Activated CD4-positive, alpha-beta T cell treated with anti-CD3 and anti-CD28 coated beads for 36 hours (primary cell): ENCODE measurements around the gene PPFIA3. TPM values are rescaled to one million over a fixed set of nuclear protein-coding genes. Genes with fewer than 3 reads are reported as not detected.

Source experiments
- ATAC-seq: fragments of 200-7000 bp; cut with Tn5 transposase; one replicate; pipeline ENCODE4 v1.10.0; 2021; ENCODE audit warnings: mild to moderate bottlenecking, moderate library complexity
- CTCF ChIA-PET: fragments of 350-600 bp; sonication (Branson Sonifier 250); formaldehyde crosslinking; loops from one replicate; lab custom pipeline; 2021; ENCODE audit warnings: antibody characterized with exemption; lab: Charles Lee
- POLR2A ChIA-PET: fragments of 350-600 bp; sonication (Branson Sonifier 250); formaldehyde crosslinking; loops from one replicate; lab custom pipeline; 2021; ENCODE audit warnings: antibody characterized with exemption, inconsistent platforms; lab: Charles Lee
- DNase-seq: peaks from one replicate; pipeline ENCODE4 v3.0.0-alpha.2; 2020
- H3K27ac Mint-ChIP-seq: one replicate; pipeline ENCODE4 v1.8.0; 2021; ENCODE audit warnings: mixed read lengths
- H3K27me3 Mint-ChIP-seq: one replicate; pipeline ENCODE4 v1.8.0; 2021; ENCODE audit warnings: mixed read lengths
- H3K36me3 Mint-ChIP-seq: one replicate; pipeline ENCODE4 v1.8.0; 2021; ENCODE audit warnings: low read depth, mixed read lengths
- H3K4me1 Mint-ChIP-seq: one replicate; pipeline ENCODE4 v1.8.0; 2021; ENCODE audit warnings: mixed read lengths
- H3K4me3 Mint-ChIP-seq: one replicate; pipeline ENCODE4 v1.8.0; 2021; ENCODE audit warnings: mild to moderate bottlenecking, moderate library complexity, mixed read lengths
- H3K9me3 Mint-ChIP-seq: one replicate; pipeline ENCODE4 v1.8.0; 2021; ENCODE audit warnings: low read depth, mixed read lengths
- intact Hi-C, 2 experiments: fragments of 100-400 bp; cut with DNase I in 1 of 2; cut with micrococcal nuclease in 1 of 2; formaldehyde crosslinking; loops; one replicate each; pipeline versions ENCODE4 v1.14.2 to v1.15.1; 2022 to 2024; cut with DNase I, micrococcal nuclease
- total RNA-seq, 2 experiments: library from RNA; stranded (reverse); gene quantifications; one replicate each; pipeline ENCODE4 v1.2.3, GENCODE V29; 2021

The PPFIA3 gene
- total RNA-seq, 2 experiments from 2014 or later = 5.4 to 6.1 TPM

GRCh38 chr19:49085868-49086232, 33.5 kb upstream of the PPFIA3 start:
- intact Hi-C loops = loop anchor here (1.0 to 5.0 kb wide), 14 partner anchors 28 to 1814 kb away; partner anchors contain the start of genes C19orf73 (in 2 of the 2), PPFIA3 (in 2 of the 2), ATF5 (in 1 of the 2) and FLT3LG (in 1 of the 2)
- Mint-ChIP-seq H3K9me3 (no peaks in the 10 kb centered on the region), H3K4me1 (peaks cover 34% of the 10 kb centered on the region), H3K27me3 (no peaks in the 10 kb centered on the region), H3K4me3 (peak overlapping the region; percentile 98), H3K36me3 (peaks cover 40% of the 10 kb centered on the region), H3K27ac (peak overlapping the region; percentile 96)
- DNase-seq (no peak), ATAC-seq (no peak)
- ChIA-PET POLR2A (interaction anchor here (1.9 kb wide), 1 partner anchor 42 kb away, joined by 4 read pairs; no protein-coding TSS in a partner anchor), CTCF (interaction anchor here (0.6 to 4.0 kb wide), 3 partner anchors 13 to 60 kb away, joined by 3 to 26 read pairs (median 3); partner anchors contain the start of gene LIN7B)

GRCh38 chr19:49086296-49086695, 33.0 kb upstream of the PPFIA3 start:
- DNase-seq = no peak
- intact Hi-C loops = loop anchor here in 1 of 2 experiments (5.0 kb wide), 1 partner anchor 1814 kb away; the partner anchor contains the start of gene INAFM1
- ChIA-PET POLR2A (interaction anchor here (1.9 kb wide), 1 partner anchor 42 kb away, joined by 4 read pairs; no protein-coding TSS in a partner anchor), CTCF (interaction anchor here (1.2 to 4.0 kb wide), 3 partner anchors 12 to 372 kb away, joined by 3 to 26 read pairs (median 3); partner anchors contain the start of gene LIN7B)
- ATAC-seq = no peak
- H3K4me1 Mint-ChIP-seq = peaks cover 36% of the 10 kb centered on the region
- no peaks in the 10 kb centered on the region for H3K9me3 Mint-ChIP-seq
- H3K4me3 Mint-ChIP-seq = peak overlapping the region; percentile 98
- H3K36me3 Mint-ChIP-seq = peaks cover 43% of the 10 kb centered on the region
- peak overlapping the region; percentile 96 for H3K27ac Mint-ChIP-seq
- H3K27me3 Mint-ChIP-seq = no peaks in the 10 kb centered on the region

- no peaks in the 10 kb centered on the region for H3K27me3 Mint-ChIP-seq
- DNase-seq = no peak
- H3K9me3 Mint-ChIP-seq = no peaks in the 10 kb centered on the region
- ChIA-PET CTCF (interaction anchor here (0.6 kb wide), 1 partner anchor 665 kb away, joined by 3 read pairs; no protein-coding TSS in a partner anchor), POLR2A (no interaction called here)
- peaks cover 62% of the 10 kb centered on the region for H3K36me3 Mint-ChIP-seq
- H3K27ac Mint-ChIP-seq = peak overlapping the region; percentile 60
- intact Hi-C loops = no loop called here
- peaks cover 30% of the 10 kb centered on the region for H3K4me1 Mint-ChIP-seq
- ATAC-seq = no peak
- H3K4me3 Mint-ChIP-seq = no peak overlapping the region
Observed at GRCh38 chr19:49091391-49092038, 27.8 kb upstream of the PPFIA3 start.

GRCh38 chr19:49092686-49093085, 26.7 kb upstream of the PPFIA3 start:
- Mint-ChIP-seq H3K27me3 (no peaks in the 10 kb centered on the region), H3K4me1 (peaks cover 23% of the 10 kb centered on the region), H3K4me3 (no peak overlapping the region), H3K36me3 (peaks cover 57% of the 10 kb centered on the region), H3K27ac (no peak overlapping the region), H3K9me3 (no peaks in the 10 kb centered on the region)
- ChIA-PET CTCF (no interaction called here), POLR2A (interaction anchor here (0.9 kb wide), 1 partner anchor 22 kb away, joined by 3 read pairs; the partner anchor contains the start of gene LIN7B)
- ATAC-seq (no peak), DNase-seq (no peak)
- intact Hi-C loops = no loop called here

GRCh38 chr19:49094505-49095482, 24.6 kb upstream of the PPFIA3 start:
- Mint-ChIP-seq H3K4me1 (peaks cover 12% of the 10 kb centered on the region), H3K27me3 (no peaks in the 10 kb centered on the region), H3K9me3 (no peaks in the 10 kb centered on the region), H3K36me3 (peaks cover 57% of the 10 kb centered on the region), H3K27ac (no peak overlapping the region), H3K4me3 (no peak overlapping the region)
- DNase-seq (no peak), ATAC-seq (no peak)
- ChIA-PET CTCF (interaction anchor here (0.8 to 4.7 kb wide), 3 partner anchors 11 to 52 kb away, joined by 3 to 49 read pairs (median 3); partner anchors contain the start of gene LIN7B), POLR2A (interaction anchor here (0.6 to 0.8 kb wide), 2 partner anchors 10 to 104 kb away, joined by 3 to 4 read pairs; no protein-coding TSS in a partner anchor)
- intact Hi-C loops = no loop called here

- Mint-ChIP-seq H3K4me1 (no peaks in the 10 kb centered on the region), H3K27me3 (no peaks in the 10 kb centered on the region), H3K36me3 (peaks cover 52% of the 10 kb centered on the region), H3K4me3 (no peak overlapping the region), H3K9me3 (no peaks in the 10 kb centered on the region), H3K27ac (no peak overlapping the region)
- CTCF ChIA-PET = interaction anchor here (0.5 to 4.7 kb wide), 36 partner anchors 8 to 371 kb away, joined by 3 to 49 read pairs (median 4); partner anchors contain the start of genes LIN7B, NUCB1 and PPFIA3
- intact Hi-C loops = loop anchor here (1.0 to 2.0 kb wide), 3 partner anchors 49 to 102 kb away; no protein-coding TSS in a partner anchor
- POLR2A ChIA-PET = interaction anchor here (0.6 to 1.1 kb wide), 7 partner anchors 9 to 150 kb away, joined by 3 to 6 read pairs (median 4); no protein-coding TSS in a partner anchor
- DNase-seq = peak; percentile 82
- ATAC-seq = peak; percentile 86
Observed at GRCh38 chr19:49097453-49098288, 21.7 kb upstream of the PPFIA3 start.

- Mint-ChIP-seq H3K4me1 (no peaks in the 10 kb centered on the region), H3K27ac (no peak overlapping the region), H3K9me3 (no peaks in the 10 kb centered on the region), H3K4me3 (no peak overlapping the region), H3K36me3 (peaks cover 50% of the 10 kb centered on the region), H3K27me3 (no peaks in the 10 kb centered on the region)
- ATAC-seq (no peak), DNase-seq (no peak)
- ChIA-PET POLR2A (interaction anchor here (0.6 to 0.7 kb wide), 2 partner anchors 10 to 357 kb away, joined by 3 to 5 read pairs; no protein-coding TSS in a partner anchor), CTCF (interaction anchor here (0.6 to 3.0 kb wide), 10 partner anchors 10 to 199 kb away, joined by 3 to 28 read pairs (median 4); partner anchors contain the start of genes LIN7B and NUCB1)
- intact Hi-C loops = loop anchor here in 1 of 2 experiments (1.0 kb wide), 1 partner anchor 48 kb away; no protein-coding TSS in a partner anchor
Observed at GRCh38 chr19:49098795-49099194, 20.5 kb upstream of the PPFIA3 start.

- Mint-ChIP-seq H3K27ac (no peak overlapping the region), H3K9me3 (no peaks in the 10 kb centered on the region), H3K27me3 (no peaks in the 10 kb centered on the region), H3K4me1 (no peaks in the 10 kb centered on the region), H3K36me3 (peaks cover 47% of the 10 kb centered on the region), H3K4me3 (no peak overlapping the region)
- intact Hi-C loops = no loop called here
- CTCF ChIA-PET = interaction anchor here (0.9 kb wide), 1 partner anchor 12 kb away, joined by 5 read pairs; no protein-coding TSS in a partner anchor
- ATAC-seq (no peak), DNase-seq (no peak)
- POLR2A ChIA-PET = no interaction called here
Observed at GRCh38 chr19:49101160-49101559, 18.2 kb upstream of the PPFIA3 start.

- intact Hi-C loops = no loop called here
- Mint-ChIP-seq H3K9me3 (no peaks in the 10 kb centered on the region), H3K27ac (no peak overlapping the region), H3K27me3 (no peaks in the 10 kb centered on the region), H3K4me3 (no peak overlapping the region), H3K36me3 (peaks cover 55% of the 10 kb centered on the region), H3K4me1 (peaks cover 2% of the 10 kb centered on the region)
- ChIA-PET CTCF (no interaction called here), POLR2A (no interaction called here)
- no peak for ATAC-seq
- no peak for DNase-seq
Observed at GRCh38 chr19:49102303-49102702, 17.0 kb upstream of the PPFIA3 start.
